Prostate gland (tissue), 2 donors: Measurements from ENCODE around the gene NSUN6.

Source experiments
- POLR2A ChIP-seq: fragments of 450-650 bp; IDR thresholded peaks from one replicate; pipeline ENCODE4 v1.6.1; 2016; ENCODE audit warnings: antibody characterized with exemption, mild to moderate bottlenecking
- TF ChIP-seq, protein P1 (sequence below), 4 experiments: fragments of 200-600 bp in 2 of 4; fragments of 450-650 bp in 2 of 4; sonication (generic) in 2 of 4; IDR thresholded peaks; 1 replicate in 3 of 4; 2 replicates in 1 of 4; pipeline ENCODE4 v1.5.1; 2016 to 2019; ENCODE audit warnings: antibody characterized with exemption in 4 of 4, mild to moderate bottlenecking in 2 of 4, moderate library complexity in 2 of 4

DNA sequence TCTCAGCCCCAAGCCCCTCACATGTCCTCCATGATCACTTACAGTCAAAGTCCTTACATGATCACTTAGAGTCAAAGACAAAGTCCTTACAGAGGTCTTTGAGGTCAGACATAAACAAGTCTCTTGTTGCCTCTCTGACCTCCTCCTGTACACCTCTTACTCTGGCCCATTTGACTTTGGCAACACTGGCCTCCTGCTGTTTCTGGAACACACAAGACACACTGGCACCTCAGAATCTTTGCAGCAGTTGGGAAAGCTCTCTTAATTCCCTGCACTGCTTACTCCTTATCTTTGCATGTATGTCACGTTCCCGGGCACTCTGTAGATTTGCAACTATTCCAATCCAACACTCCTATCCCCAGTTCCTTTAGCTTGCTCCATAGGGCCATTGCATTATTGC, 102.3 kb downstream of the NSUN6 start:
- TF ChIP-seq POLR2A: no peak
- TF ChIP-seq, protein P1, sequence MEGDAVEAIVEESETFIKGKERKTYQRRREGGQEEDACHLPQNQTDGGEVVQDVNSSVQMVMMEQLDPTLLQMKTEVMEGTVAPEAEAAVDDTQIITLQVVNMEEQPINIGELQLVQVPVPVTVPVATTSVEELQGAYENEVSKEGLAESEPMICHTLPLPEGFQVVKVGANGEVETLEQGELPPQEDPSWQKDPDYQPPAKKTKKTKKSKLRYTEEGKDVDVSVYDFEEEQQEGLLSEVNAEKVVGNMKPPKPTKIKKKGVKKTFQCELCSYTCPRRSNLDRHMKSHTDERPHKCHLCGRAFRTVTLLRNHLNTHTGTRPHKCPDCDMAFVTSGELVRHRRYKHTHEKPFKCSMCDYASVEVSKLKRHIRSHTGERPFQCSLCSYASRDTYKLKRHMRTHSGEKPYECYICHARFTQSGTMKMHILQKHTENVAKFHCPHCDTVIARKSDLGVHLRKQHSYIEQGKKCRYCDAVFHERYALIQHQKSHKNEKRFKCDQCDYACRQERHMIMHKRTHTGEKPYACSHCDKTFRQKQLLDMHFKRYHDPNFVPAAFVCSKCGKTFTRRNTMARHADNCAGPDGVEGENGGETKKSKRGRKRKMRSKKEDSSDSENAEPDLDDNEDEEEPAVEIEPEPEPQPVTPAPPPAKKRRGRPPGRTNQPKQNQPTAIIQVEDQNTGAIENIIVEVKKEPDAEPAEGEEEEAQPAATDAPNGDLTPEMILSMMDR (IDR thresholded peaks at IDR 0.05): no peak
